ENCODE results near the gene SPTBN5.

DNA sequence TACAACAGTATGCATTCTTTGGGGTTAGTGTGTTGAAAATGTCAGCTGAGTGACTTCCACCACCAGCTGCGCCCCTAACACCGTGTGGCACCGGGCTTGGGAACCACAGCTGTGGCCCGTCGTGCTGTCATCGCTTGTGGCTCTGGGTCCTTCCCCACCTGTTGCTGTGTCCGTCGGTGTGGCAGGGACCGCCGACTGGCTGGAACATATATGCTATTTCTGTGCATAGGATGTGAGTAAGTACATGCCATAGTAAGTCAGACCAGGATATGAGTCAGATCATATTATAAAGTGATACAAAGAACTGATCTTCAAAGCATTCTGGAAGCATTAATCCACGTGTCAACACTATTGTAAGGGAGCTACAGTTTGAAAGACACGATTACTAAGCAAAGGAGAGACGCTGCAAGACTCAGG lies 46.6 kb upstream of the SPTBN5 start:
- TF ChIP-seq, protein P1, sequence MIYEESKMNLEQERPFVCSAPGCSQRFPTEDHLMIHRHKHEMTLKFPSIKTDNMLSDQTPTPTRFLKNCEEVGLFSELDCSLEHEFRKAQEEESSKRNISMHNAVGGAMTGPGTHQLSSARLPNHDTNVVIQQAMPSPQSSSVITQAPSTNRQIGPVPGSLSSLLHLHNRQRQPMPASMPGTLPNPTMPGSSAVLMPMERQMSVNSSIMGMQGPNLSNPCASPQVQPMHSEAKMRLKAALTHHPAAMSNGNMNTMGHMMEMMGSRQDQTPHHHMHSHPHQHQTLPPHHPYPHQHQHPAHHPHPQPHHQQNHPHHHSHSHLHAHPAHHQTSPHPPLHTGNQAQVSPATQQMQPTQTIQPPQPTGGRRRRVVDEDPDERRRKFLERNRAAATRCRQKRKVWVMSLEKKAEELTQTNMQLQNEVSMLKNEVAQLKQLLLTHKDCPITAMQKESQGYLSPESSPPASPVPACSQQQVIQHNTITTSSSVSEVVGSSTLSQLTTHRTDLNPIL (CRISPR knock-in tag; IDR thresholded peaks at IDR 0.05; ENCODE audit: low read depth): no peak
- TF ChIP-seq, protein P2, sequence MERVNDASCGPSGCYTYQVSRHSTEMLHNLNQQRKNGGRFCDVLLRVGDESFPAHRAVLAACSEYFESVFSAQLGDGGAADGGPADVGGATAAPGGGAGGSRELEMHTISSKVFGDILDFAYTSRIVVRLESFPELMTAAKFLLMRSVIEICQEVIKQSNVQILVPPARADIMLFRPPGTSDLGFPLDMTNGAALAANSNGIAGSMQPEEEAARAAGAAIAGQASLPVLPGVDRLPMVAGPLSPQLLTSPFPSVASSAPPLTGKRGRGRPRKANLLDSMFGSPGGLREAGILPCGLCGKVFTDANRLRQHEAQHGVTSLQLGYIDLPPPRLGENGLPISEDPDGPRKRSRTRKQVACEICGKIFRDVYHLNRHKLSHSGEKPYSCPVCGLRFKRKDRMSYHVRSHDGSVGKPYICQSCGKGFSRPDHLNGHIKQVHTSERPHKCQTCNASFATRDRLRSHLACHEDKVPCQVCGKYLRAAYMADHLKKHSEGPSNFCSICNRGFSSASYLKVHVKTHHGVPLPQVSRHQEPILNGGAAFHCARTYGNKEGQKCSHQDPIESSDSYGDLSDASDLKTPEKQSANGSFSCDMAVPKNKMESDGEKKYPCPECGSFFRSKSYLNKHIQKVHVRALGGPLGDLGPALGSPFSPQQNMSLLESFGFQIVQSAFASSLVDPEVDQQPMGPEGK (CRISPR knock-in tag; IDR thresholded peaks at IDR 0.05; ENCODE audit: borderline replicate concordance): no peak
- TF ChIP-seq ARNTL (CRISPR knock-in tag; IDR thresholded peaks at IDR 0.05; ENCODE audit: borderline replicate concordance, low read depth): no peak
- TF ChIP-seq, protein P3, sequence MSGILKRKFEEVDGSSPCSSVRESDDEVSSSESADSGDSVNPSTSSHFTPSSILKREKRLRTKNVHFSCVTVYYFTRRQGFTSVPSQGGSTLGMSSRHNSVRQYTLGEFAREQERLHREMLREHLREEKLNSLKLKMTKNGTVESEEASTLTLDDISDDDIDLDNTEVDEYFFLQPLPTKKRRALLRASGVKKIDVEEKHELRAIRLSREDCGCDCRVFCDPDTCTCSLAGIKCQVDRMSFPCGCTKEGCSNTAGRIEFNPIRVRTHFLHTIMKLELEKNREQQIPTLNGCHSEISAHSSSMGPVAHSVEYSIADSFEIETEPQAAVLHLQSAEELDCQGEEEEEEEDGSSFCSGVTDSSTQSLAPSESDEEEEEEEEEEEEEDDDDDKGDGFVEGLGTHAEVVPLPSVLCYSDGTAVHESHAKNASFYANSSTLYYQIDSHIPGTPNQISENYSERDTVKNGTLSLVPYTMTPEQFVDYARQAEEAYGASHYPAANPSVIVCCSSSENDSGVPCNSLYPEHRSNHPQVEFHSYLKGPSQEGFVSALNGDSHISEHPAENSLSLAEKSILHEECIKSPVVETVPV (CRISPR knock-in tag; IDR thresholded peaks at IDR 0.05): no peak
- no peak for TF ChIP-seq RARB (CRISPR knock-in tag; IDR thresholded peaks at IDR 0.05)
- no peak for TF ChIP-seq ZFP30 (CRISPR knock-in tag; IDR thresholded peaks at IDR 0.05)
- no peak for TF ChIP-seq ISL1 (CRISPR knock-in tag; IDR thresholded peaks at IDR 0.05)
- TF ChIP-seq ESRRG (CRISPR knock-in tag; IDR thresholded peaks at IDR 0.05): no peak
